ENCODE measurements around the gene KCNJ12.
"Not testable (repeated sequence)": the region's sequence is repeated elsewhere in the genome, so short reads cannot be mapped to it uniquely, and the experiment has no call there.

The KCNJ12 gene

DNA sequence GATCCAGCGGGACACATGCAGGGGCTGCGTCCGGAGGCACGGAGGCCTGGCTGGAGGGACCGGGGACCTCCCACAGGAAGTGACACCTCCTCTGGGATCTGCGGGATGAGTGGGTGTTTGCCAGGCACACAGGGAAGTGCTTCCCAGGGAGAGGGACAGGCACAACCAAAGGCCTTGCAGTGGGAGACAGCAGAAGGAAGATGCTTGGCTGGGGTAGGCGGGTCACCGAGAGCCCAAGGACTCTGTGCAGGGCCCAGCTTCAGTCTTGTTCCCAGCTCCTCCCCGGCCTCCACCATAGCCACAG is 47.0 kb downstream of the KCNJ12 start:
- DNase-seq = not testable (repeated sequence)

GRCh38 chr17:21424697-21425096 is 48.5 kb downstream of the KCNJ12 start:
- not testable (repeated sequence) for DNase-seq

GRCh38 chr17:21425321-21425720 is 49.2 kb downstream of the KCNJ12 start:
- DNase-seq = no peak

GRCh38 chr17:21425736-21426135 is 49.6 kb downstream of the KCNJ12 start:
- no peak for DNase-seq

DNA sequence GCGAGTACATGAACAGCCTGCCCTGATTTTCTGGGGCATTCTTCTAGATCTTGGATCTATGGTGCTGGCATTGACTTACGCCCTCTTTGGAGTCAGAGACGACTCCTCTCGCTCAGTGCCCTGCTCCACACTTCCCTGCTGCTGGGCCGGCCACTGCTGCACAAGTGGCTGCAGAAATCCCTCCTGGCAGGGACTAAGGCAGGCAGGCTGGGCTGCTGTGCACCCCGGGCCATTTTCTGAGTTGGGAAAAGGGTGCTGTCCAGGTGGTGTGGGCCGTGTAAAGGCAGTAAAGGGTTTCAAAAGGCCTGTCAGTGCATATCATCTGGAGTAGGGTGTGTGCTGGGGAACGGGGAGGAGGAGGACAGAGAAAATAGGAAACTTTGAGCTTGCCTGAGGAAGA is 50.1 kb downstream of the KCNJ12 start:
- DNase-seq = not testable (repeated sequence)

DNA sequence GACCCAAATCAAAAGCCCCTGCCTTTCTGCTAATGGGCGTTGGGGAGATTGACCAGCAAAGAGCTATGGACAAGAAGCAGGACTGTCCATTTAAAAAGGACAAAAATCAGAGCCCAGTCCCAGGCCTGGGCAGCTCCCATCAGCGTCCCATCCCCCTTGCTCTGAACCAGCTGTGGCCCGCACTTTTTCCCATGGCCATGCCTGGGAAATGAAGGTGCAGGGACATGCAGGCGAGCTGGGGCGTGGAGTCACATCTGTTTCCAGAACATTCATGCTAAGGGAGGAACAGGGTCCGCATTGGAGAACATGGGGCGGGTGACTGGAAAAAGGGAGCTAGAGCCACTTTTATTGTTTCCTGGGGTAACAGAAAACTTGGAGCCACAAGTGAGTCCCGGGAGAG is 50.7 kb downstream of the KCNJ12 start:
- not testable (repeated sequence) for DNase-seq

DNA sequence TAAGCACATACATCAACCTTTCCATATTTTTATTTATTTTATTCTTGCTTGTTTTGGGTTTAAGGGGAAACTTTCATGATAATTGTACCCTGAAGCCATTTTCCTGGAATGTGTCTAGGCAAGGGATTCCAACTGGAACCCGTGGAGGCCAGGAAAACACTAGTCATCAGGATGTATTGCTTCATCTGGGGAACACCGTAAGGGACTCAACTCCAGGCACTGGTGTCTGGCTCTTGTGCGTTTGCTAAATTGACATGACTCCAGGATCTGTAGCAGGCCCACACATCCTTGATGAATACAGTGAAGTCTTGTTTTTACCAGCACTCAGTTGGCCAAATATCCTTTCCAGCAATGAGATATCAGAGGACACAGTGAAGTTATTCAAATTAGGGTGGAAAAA is 51.6 kb downstream of the KCNJ12 start:
- DNase-seq = not testable (repeated sequence)

GRCh38 chr17:21428752-21429424 is 52.7 kb downstream of the KCNJ12 start:
- DNase-seq = not testable (repeated sequence)

DNA sequence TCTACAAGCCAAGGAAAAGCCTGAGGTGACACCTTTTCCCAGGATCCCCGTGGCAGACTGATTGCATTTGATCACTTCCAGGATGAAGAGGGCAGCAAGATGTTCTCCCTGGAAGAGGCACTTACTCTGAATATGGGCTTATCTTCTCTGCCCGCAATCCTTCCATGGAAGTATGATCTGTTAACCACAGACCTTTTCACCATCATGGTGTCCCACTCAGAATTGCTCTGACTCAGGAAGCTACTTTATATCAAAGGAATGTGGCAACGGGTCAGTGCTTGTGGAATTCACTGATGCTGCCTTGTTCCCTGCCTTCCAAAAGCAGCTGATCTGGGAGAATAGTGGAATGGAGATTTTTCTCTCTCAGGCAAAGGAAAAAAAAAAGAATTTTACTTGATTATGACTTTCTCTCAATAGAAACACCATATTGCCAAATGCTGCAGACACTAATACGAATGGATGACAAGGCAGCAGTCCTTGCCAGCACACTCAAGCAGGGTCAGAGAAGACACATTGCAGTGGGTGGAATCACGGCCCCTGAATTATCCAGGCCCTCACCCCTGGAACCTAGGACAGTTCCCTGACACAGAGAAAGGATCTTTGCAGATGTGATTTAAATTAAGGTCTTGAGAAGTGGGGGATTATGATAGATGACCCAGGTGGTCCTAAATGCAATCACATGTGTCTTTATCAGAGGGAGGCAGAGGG is 53.9 kb downstream of the KCNJ12 start:
- not testable (repeated sequence) for DNase-seq

- not testable (repeated sequence) for DNase-seq
Measured at GRCh38 chr17:21433971-21434370, 57.8 kb downstream of the KCNJ12 start.

GRCh38 chr17:21434976-21435375 is 58.8 kb downstream of the KCNJ12 start:
- DNase-seq = not testable (repeated sequence)

GRCh38 chr17:21436481-21436880 is 60.3 kb downstream of the KCNJ12 start:
- DNase-seq = not testable (repeated sequence)

GRCh38 chr17:21436883-21437836 is 61.0 kb downstream of the KCNJ12 start:
- DNase-seq = not testable (repeated sequence)

- not testable (repeated sequence) for DNase-seq
Measured at GRCh38 chr17:21438316-21439014, 62.3 kb downstream of the KCNJ12 start.

DNA sequence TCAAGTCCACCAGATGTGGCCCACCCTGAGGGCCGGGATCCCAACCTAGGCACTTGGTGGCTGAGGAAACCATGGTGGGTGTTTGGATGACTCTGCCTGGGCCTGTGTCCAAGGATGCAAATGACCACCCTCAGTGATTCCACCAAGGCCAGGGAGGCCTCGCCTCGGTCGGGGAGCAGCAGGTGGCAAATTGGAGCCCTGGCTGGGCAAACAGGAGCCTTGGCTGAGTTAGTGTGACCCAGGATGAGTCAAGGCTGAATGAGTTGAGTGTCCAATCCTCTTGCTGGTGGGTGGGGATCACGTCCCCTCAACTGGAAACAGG is 62.8 kb downstream of the KCNJ12 start:
- not testable (repeated sequence) for DNase-seq

DNA sequence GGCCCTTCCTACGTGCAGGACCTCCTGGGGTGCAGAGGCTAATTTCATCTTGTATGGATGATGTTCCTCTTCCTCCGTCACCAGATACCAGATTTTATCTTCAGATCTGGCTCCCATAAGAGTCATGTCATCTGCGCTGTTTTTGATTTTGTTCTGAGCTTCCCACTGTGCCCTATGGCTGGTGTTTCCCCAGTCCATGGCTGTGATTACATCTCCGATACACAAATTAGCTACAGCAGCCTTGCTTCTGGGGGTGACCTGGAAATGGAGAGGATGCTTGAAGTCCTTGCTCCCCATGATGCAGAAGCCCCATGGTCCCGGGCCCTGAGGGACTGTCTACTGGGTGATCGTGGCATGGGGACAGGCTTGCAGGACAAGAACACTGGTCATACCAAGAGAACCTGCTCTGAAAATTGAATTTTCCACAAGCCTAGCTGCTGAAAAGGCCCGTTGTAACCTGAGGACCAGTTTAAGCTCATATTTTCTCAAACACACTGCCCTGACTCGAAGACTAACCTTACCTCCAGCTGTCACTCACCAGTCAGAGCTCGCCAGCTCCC is 69.0 kb downstream of the KCNJ12 start:
- no peak for DNase-seq

GRCh38 chr17:21447552-21447951 is 71.4 kb downstream of the KCNJ12 start:
- not testable (repeated sequence) for DNase-seq

- DNase-seq = not testable (repeated sequence)
Measured at GRCh38 chr17:21449891-21450290, 73.7 kb downstream of the KCNJ12 start.

DNA sequence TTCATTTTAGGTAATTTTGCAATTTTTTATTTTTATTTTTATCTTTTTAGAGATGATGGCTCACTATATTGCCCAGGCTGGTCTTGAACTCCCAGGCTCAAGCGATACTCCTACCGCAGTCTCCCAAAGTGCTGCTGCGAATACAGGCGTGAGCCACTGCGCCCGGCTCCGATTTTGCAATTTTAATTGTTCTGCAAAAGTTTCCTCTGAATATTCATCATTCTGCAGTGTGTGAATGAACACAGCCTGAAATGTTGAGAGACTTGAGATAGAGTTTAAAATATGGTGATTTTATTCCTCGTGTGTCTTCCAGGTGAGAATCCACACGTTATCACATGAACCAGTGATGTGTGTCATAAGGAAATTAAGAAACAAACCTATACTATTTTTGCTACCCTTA is 75.8 kb downstream of the KCNJ12 start:
- no peak for DNase-seq

GRCh38 chr17:21452377-21453143 is 76.4 kb downstream of the KCNJ12 start:
- DNase-seq = no peak

DNA sequence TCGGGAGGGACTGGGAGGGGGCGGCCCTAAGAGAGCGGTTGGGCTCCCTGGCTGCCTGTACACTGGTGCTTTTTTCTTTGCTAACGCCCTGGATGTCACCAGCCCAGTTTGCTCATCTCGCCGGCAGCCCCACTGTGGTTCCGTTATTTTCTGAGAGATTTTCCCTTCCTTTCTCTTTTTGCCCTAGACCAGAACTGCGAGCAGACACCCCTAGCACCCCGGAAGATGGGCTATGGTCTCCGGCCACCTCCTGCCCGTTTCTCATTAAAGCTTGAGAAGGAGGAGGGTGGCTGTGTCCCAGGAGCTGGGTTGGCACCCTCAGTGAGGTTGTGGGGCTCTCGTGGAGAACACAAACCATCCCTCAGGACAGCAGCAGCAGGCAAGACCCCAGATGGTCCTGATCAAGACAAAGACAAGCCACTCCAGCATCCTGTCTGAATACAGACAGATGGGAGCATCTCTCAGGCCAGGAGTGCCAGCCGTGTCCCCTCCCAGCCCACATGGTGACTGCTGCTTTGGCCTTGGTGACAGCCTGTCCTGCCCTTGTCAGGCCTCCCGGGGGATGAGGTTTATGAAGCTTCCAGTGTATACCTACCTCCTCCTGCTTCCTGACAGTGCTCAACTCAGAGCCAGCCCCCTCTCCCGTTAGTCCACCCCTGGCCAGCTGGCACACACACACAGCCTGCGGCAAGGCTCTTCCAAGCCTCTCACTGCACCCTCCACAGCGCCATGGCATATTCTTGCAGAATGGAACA is 77.2 kb downstream of the KCNJ12 start:
- no peak for DNase-seq
